ENCODE measurements around the gene JAKMIP2. TPM values are rescaled to one million over a fixed set of nuclear protein-coding genes. Genes with fewer than 3 reads are reported as not detected.
A peak's percentile ranks its signal among the peaks of the same experiment; 100 is the strongest.

The JAKMIP2 gene
- total and polyA plus RNA-seq, 2 donors (not counting 3 experiments of a cell fraction or from before 2014, with no cell fraction given): not detected

DNA sequence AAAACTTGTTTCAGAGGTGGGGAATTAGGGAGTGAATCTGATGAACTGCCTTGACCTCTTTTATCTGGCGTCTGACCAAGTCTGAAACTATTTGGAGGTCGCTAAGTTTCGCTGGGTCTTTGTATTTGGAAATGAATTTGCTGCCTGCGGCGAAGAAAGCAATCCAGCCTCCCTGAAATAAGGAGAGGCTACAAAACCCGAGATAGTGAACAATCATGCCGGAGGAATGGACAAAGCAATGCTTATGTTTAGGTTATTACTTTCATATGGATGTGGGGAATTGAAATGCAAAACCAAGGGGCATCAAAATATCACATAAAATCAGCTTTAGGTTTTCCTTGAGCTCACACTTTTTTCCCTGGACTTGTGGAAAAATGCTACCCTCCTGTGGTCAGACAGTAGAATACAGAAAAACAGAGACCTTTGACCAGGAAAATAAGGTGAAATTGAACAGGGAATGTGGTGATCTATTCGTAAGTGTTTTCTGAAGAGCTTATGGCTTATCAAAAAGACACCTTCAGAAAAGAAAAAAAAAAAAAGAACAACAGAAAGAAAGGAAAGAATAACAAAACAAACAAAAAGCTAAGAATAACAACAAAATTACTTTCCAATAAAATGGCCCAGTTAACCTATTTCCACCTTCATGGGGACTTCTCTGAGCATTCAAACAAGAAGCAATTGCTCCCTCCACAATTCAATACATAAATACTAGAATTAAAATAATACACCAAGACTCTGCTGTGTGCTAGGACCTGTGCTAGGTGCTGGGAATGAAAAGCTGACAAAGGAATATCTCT lies 204.1 kb downstream of the JAKMIP2 start:
- no TSS peak for BruUV-seq (replicated peaks)
- CTCF ChIA-PET: interaction anchor here (0.6 to 5.5 kb wide), 79 partner anchors 8 to 1047 kb away, joined by 3 to 144 read pairs (median 5); partner anchors contain the start of gene DPYSL3
- Histone ChIP-seq H4K20me1 (replicated peaks; ENCODE audit: control insufficient read depth, extremely low read depth, insufficient read depth, low read length) (no peaks in the 10 kb centered on the region), H3K9ac (replicated peaks; ENCODE audit: extremely low read depth, insufficient read depth, low read length) (no peak overlapping the region), H3K9me1 (replicated peaks; ENCODE audit: control insufficient read depth, extremely low read depth, insufficient read depth, low read length) (no peaks in the 10 kb centered on the region), H2AFZ (ENCODE audit: low read depth, low read length) (peak overlapping the region; percentile 70), H3K79me2 (ENCODE audit: control insufficient read depth, insufficient read depth, low read length) (no peaks in the 10 kb centered on the region), H3K9me3 (replicated peaks; ENCODE audit: control insufficient read depth, insufficient read depth, low read length) (no peaks in the 10 kb centered on the region), H3K4me3 (replicated peaks in 1 of 3; ENCODE audit: insufficient read depth in 1 of 3, low read depth in 1 of 3, low read length in 3 of 3) (no peak overlapping the region), H3K27me3 (ENCODE audit: control insufficient read depth in 2 of 2, insufficient read depth in 2 of 2, low read length in 2 of 2) (no peaks in the 10 kb centered on the region), H3K4me1 (ENCODE audit: control insufficient read depth, extremely low read depth, insufficient read depth, low read length) (no peaks in the 10 kb centered on the region), H3K27ac (ENCODE audit: insufficient read depth, low read depth, low read length) (no peak overlapping the region), H3K36me3 (ENCODE audit: control insufficient read depth in 2 of 2, extremely low read depth in 1 of 2, insufficient read depth in 2 of 2, low read length in 2 of 2) (no peaks in the 10 kb centered on the region), H3K4me2 (ENCODE audit: insufficient read depth, low read length) (peak overlapping the region; percentile 18)
- intact Hi-C loops (cut with micrococcal nuclease) (loop anchor here (1.0 to 10.0 kb wide), 8 partner anchors 19 to 1034 kb away; no protein-coding TSS in a partner anchor), dilution Hi-C loops (cut with MboI; ENCODE audit: extremely low pct_ligation_motif_present, low sequenced_read_pairs) (no loop called here)
- FAIRE-seq: peak; percentile 92
- no peak for TF ChIP-seq EZH2 (IDR thresholded peaks at IDR 0.05; ENCODE audit: borderline replicate concordance, low read depth, low read length, severe bottlenecking)
- no peak for TF ChIP-seq MYC (IDR thresholded peaks at IDR 0.05; ENCODE audit: low read depth, low read length)
- TF ChIP-seq, protein P1, sequence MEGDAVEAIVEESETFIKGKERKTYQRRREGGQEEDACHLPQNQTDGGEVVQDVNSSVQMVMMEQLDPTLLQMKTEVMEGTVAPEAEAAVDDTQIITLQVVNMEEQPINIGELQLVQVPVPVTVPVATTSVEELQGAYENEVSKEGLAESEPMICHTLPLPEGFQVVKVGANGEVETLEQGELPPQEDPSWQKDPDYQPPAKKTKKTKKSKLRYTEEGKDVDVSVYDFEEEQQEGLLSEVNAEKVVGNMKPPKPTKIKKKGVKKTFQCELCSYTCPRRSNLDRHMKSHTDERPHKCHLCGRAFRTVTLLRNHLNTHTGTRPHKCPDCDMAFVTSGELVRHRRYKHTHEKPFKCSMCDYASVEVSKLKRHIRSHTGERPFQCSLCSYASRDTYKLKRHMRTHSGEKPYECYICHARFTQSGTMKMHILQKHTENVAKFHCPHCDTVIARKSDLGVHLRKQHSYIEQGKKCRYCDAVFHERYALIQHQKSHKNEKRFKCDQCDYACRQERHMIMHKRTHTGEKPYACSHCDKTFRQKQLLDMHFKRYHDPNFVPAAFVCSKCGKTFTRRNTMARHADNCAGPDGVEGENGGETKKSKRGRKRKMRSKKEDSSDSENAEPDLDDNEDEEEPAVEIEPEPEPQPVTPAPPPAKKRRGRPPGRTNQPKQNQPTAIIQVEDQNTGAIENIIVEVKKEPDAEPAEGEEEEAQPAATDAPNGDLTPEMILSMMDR (IDR thresholded peaks at IDR 0.05; ENCODE audit: extremely low read depth in 1 of 2, insufficient read depth in 1 of 2, low read depth in 1 of 2, low read length in 2 of 2): peak; percentile 43 to 47
- POLR2A ChIA-PET: interaction anchor here (1.1 kb wide), 1 partner anchor 125 kb away, joined by 3 read pairs; no protein-coding TSS in a partner anchor
- DNase-seq (ENCODE audit: low read depth, low spot score): peak; percentile 60
